ENCODE measurements around the gene FIBIN. TPM values are rescaled to one million over a fixed set of nuclear protein-coding genes. Genes with fewer than 3 reads are reported as not detected.

Gene FIBIN
- total RNA-seq, result under 0.01 TPM in 1 of 2 replicates, not detected in the other

GRCh38 chr11:26993965-26994457, at the start of gene FIBIN:
TSS of gene FIBIN (plus strand) at chr11:26994112. CDS start at chr11:26994527, 415 bp downstream.

GRCh38 chr11:27040302-27041115, 46.6 kb downstream of the FIBIN start, which contains the start of gene BBOX1:
TSS of gene BBOX1 (plus strand) at chr11:27040815. CDS start at chr11:27055431, 14,616 bp downstream.

Other genes with a start within 250 kb of the FIBIN start
- not detected in 2 replicates for gene BBOX1, start 46.7 kb downstream of the FIBIN start, total RNA-seq